Measurements from ENCODE around the gene LGR6. TPM values are rescaled to one million over a fixed set of nuclear protein-coding genes. Genes with fewer than 3 reads are reported as not detected.
A peak's percentile ranks its signal among the peaks of the same experiment; 100 is the strongest.

The LGR6 gene
- polyA plus RNA-seq, 3 donors, result not detected

DNA sequence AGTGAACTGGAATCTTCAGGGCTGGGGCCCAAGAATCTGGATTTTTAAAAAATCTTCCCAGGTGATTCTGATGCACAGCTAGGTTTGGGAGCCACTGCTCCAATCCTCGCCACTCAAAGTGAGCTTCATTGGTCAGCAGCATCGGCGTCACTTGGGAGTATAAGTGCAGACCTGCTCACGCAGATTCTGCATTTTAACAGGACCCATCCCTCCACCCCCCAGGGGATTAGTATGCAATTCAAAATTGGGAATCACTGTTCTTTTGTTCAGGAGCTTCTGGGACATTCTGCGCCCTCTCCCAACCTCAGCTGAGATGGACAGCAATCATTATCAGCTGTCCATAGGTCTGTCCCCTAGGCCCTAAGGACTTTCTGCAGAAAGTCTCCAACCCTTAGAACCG, 53.5 kb downstream of the LGR6 start:
- no peak overlapping the region for H3K27ac ChIP-seq (ENCODE audit: low read depth in 1 of 2, low read length in 2 of 2)
- peaks cover 11 to 20% (median 11%) of the 10 kb centered on the region in 3 donors for H3K27me3 Mint-ChIP-seq (ENCODE audit: low read depth in 3 of 3)
- no peaks in the 10 kb centered on the region for H3K9me3 Mint-ChIP-seq
- H3K36me3 ChIP-seq (replicated peaks in 1 of 2; ENCODE audit: control insufficient read depth in 1 of 2, insufficient read depth in 2 of 2, low read length in 2 of 2), result no peaks in the 10 kb centered on the region
- peaks cover 0 to 2% of the 10 kb centered on the region in 2 donors for H3K27me3 ChIP-seq (ENCODE audit: control insufficient read depth in 2 of 2, insufficient read depth in 2 of 2, low read length in 2 of 2)
- H3K36me3 Mint-ChIP-seq, result no peaks in the 10 kb centered on the region
- no peak overlapping the region for H2AFZ ChIP-seq (ENCODE audit: insufficient read depth, low read depth, low read length, poor library complexity, severe bottlenecking)
- no peak overlapping the region for H3K9ac ChIP-seq (ENCODE audit: insufficient read depth, low read length, poor library complexity, severe bottlenecking)
- H3K4me1 Mint-ChIP-seq, result peaks cover 10% of the 10 kb centered on the region
- H4K20me1 ChIP-seq (ENCODE audit: insufficient read depth, low read length), result no peaks in the 10 kb centered on the region
- no peak overlapping the region for H3K4me3 Mint-ChIP-seq
- no peak overlapping the region for H3K4me2 ChIP-seq (replicated peaks; ENCODE audit: extremely low read depth, low read length, poor library complexity, severe bottlenecking)
- no peak overlapping the region for H3K4me3 ChIP-seq (replicated peaks in 1 of 3; ENCODE audit: low read depth in 2 of 3, low read length in 3 of 3)
- WGBS (ENCODE audit: insufficient coverage), result 100% methylated on average over 4 of the region's 6 CpGs
- no peak for DNase-seq
- intact Hi-C loops (cut with micrococcal nuclease), result no loop called here
- H3K4me1 ChIP-seq (ENCODE audit: control insufficient read depth in 1 of 2, insufficient read depth in 2 of 2, low read length in 2 of 2), result no peaks in the 10 kb centered on the region
- H3K9me3 ChIP-seq (replicated peaks in 1 of 2; ENCODE audit: control insufficient read depth in 1 of 2, insufficient read depth in 1 of 2, low read length in 2 of 2), result no peaks in the 10 kb centered on the region
- TF ChIP-seq, protein P1, sequence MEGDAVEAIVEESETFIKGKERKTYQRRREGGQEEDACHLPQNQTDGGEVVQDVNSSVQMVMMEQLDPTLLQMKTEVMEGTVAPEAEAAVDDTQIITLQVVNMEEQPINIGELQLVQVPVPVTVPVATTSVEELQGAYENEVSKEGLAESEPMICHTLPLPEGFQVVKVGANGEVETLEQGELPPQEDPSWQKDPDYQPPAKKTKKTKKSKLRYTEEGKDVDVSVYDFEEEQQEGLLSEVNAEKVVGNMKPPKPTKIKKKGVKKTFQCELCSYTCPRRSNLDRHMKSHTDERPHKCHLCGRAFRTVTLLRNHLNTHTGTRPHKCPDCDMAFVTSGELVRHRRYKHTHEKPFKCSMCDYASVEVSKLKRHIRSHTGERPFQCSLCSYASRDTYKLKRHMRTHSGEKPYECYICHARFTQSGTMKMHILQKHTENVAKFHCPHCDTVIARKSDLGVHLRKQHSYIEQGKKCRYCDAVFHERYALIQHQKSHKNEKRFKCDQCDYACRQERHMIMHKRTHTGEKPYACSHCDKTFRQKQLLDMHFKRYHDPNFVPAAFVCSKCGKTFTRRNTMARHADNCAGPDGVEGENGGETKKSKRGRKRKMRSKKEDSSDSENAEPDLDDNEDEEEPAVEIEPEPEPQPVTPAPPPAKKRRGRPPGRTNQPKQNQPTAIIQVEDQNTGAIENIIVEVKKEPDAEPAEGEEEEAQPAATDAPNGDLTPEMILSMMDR (IDR thresholded peaks at IDR 0.05), result no peak
- H3K79me2 ChIP-seq (ENCODE audit: insufficient read depth, low read length), result no peaks in the 10 kb centered on the region
- H3K27ac Mint-ChIP-seq, result no peak overlapping the region

DNA sequence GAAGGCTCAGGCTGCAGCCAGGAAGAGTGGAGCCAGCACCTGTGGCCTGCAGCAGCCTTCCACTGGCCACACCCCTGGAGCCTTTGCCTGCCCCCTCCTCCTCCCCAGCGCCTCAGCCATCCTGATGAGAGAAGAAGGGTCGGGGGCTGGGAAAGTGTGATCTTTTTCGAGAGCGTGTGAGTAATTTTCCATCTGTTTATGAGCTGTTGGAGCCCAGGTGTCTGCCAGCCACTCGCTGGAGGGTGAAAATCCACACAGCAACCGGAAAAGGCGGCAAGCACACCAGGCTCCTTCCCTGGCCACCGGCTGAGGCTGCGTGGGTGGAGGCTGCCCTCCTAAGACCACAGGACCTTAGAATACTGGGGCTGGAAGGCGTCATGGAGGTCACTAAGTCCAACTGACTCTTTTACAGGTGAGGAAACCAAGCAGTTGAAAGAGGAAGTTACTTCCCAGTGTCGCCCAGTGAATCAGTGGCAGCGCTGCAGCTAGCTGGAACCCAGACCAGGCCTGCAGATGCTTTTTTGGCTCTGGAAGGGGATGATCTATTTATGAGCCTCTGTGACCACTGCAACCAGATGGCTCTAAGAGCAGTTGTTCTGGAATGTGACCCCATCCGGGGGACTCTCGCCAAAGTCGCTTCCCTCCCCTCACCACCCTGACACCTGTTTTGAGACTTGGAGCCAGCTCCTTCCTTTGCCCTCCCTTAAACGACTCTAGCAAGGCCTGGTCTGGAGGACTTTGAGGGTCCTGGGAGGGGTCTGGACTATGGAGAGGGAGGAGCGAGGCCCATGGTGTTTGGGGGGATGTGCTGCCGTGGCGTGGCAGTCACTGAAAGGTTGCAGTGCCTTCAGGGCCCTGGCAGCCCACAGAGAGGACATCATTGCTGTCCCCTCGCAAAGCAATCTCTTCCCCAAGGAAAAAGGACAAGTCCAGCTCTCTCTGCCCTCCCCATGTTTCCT, 54.5 kb downstream of the LGR6 start:
- Histone ChIP-seq H3K4me3 (replicated peaks in 1 of 3; ENCODE audit: low read depth in 2 of 3, low read length in 3 of 3) (no peak overlapping the region), H3K79me2 (ENCODE audit: insufficient read depth, low read length) (no peaks in the 10 kb centered on the region), H3K9me3 (replicated peaks in 1 of 2; ENCODE audit: control insufficient read depth in 1 of 2, insufficient read depth in 1 of 2, low read length in 2 of 2) (no peaks in the 10 kb centered on the region), H3K27ac (ENCODE audit: low read depth in 1 of 2, low read length in 2 of 2) (no peak overlapping the region), H3K9ac (ENCODE audit: insufficient read depth, low read length, poor library complexity, severe bottlenecking) (no peak overlapping the region), H2AFZ (ENCODE audit: insufficient read depth, low read depth, low read length, poor library complexity, severe bottlenecking) (no peak overlapping the region), H3K27me3 (ENCODE audit: control insufficient read depth in 2 of 2, insufficient read depth in 2 of 2, low read length in 2 of 2) (no peaks in the 10 kb centered on the region), H3K36me3 (replicated peaks in 1 of 2; ENCODE audit: control insufficient read depth in 1 of 2, insufficient read depth in 2 of 2, low read length in 2 of 2) (no peaks in the 10 kb centered on the region), H3K4me1 (ENCODE audit: control insufficient read depth in 1 of 2, insufficient read depth in 2 of 2, low read length in 2 of 2) (no peaks in the 10 kb centered on the region), H4K20me1 (ENCODE audit: insufficient read depth, low read length) (no peaks in the 10 kb centered on the region), H3K4me2 (replicated peaks; ENCODE audit: extremely low read depth, low read length, poor library complexity, severe bottlenecking) (no peak overlapping the region)
- H3K27me3 Mint-ChIP-seq (ENCODE audit: low read depth in 3 of 3), result peaks cover 7 to 19% (median 12%) of the 10 kb centered on the region in 3 donors
- no peak for DNase-seq
- no peaks in the 10 kb centered on the region for H3K9me3 Mint-ChIP-seq
- H3K36me3 Mint-ChIP-seq, result no peaks in the 10 kb centered on the region
- H3K4me3 Mint-ChIP-seq, result no peak overlapping the region
- intact Hi-C loops (cut with micrococcal nuclease), result no loop called here
- H3K27ac Mint-ChIP-seq, result peak overlapping the region in 1 of 7 donors; percentile 45
- TF ChIP-seq, protein P1 (IDR thresholded peaks at IDR 0.05), result no peak
- WGBS (ENCODE audit: insufficient coverage), result 75% methylated on average over 11 of the region's 20 CpGs
- H3K4me1 Mint-ChIP-seq, result peaks cover 10% of the 10 kb centered on the region
